ENCODE measurements around the gene SPATA25.
A peak's percentile ranks its signal among the peaks of the same experiment; 100 is the strongest.

SPATA25 gene

DNA sequence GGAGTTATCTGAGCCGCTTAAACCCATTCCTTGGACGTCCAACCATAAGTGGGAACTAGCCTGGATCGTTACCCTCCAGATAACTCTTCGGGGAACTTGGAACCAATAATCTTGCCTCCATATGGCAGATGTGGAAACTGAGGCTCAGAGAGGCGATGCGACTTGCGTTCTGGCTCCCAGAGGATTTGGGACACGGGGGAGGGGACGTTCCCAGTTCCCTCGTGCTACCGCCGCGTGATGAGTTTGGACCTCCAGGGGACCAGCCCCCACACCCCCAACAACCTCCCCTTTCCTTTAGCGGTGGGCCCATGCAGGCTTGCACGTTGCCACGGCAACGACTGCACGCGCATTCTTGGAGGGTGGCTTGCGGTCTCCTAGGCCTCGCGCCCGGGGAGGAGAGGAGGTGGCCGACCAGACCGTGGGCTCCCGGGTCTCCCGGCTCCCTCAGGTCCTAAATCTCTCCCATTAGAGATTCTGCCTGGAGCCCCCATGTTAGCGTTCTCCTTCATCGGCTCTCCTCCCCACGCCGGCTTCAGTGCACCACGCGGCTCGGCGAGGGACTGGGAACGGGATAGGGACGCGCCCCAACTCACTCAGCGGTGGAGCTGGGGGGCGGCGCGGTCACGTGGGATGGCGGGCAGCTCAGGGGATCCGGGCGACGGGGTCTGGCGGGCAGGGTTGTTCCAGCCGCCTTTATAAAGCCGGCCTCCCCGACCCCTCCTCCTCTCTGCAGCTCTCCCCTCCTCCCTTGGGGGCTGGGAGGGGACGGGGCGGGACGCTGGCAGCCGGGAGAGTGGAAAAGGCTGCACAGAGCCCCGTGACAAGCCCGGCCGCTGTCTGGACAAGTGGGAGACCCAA lies 24.3 kb upstream of the SPATA25 start, which contains the start of gene PLTP:
TSS of gene PLTP (minus strand) at position 670 of the 858 bp plus-strand sequence. CDS start 703 bp downstream, outside the sequence.
- peak within 1 kb of the TSS; percentile 72 for H3K27ac ChIP-seq
- no peak for TF ChIP-seq ZFX (IDR thresholded peaks at IDR 0.05; ENCODE audit: borderline replicate concordance)
- TF ChIP-seq, protein P1, sequence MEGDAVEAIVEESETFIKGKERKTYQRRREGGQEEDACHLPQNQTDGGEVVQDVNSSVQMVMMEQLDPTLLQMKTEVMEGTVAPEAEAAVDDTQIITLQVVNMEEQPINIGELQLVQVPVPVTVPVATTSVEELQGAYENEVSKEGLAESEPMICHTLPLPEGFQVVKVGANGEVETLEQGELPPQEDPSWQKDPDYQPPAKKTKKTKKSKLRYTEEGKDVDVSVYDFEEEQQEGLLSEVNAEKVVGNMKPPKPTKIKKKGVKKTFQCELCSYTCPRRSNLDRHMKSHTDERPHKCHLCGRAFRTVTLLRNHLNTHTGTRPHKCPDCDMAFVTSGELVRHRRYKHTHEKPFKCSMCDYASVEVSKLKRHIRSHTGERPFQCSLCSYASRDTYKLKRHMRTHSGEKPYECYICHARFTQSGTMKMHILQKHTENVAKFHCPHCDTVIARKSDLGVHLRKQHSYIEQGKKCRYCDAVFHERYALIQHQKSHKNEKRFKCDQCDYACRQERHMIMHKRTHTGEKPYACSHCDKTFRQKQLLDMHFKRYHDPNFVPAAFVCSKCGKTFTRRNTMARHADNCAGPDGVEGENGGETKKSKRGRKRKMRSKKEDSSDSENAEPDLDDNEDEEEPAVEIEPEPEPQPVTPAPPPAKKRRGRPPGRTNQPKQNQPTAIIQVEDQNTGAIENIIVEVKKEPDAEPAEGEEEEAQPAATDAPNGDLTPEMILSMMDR (IDR thresholded peaks at IDR 0.05), result no peak

DNA sequence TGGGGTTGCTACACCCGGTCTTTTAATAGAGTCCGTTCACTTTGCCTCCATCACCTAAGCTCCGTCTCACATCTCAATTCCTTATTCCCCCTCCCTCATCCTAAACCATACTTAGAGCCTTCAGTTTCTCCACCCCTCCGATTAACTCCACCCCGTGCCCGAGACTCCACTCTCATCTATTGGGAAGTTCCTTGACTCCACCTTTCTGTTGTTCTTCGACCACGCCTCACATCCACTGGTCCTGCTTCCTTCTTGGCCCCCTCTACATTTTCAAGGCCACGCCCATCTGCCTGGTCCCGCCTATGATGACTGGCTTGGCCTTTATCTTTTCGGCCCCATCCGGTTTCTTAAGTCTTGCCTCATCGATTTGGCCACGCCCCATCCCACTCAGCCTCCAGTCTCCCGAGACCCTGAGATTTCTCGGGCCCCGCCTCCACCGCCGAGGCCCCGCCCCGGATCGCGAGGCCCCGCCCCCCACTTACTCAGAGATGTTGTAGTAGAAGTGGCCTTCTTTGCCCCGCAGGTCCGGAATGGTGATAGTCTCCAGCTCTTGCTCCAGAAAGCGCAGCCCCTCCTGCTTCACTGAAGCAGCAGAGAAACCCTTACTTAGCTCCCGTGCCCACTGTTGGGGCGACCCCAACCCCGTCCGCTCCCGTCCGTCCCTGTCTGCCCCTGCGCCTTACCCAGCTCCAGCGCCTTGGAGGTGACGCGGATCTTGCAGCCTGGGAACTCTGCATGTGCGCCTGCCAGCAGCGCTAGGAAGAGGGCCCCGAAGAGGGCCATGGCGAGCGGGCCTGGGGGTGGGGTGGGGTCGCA lies 23.5 kb upstream of the SPATA25 start:
- peak overlapping the region; percentile 72 for H3K27ac ChIP-seq
- TF ChIP-seq, protein P1 (IDR thresholded peaks at IDR 0.05), result no peak
- no peak for TF ChIP-seq ZFX (IDR thresholded peaks at IDR 0.05; ENCODE audit: borderline replicate concordance)

DNA sequence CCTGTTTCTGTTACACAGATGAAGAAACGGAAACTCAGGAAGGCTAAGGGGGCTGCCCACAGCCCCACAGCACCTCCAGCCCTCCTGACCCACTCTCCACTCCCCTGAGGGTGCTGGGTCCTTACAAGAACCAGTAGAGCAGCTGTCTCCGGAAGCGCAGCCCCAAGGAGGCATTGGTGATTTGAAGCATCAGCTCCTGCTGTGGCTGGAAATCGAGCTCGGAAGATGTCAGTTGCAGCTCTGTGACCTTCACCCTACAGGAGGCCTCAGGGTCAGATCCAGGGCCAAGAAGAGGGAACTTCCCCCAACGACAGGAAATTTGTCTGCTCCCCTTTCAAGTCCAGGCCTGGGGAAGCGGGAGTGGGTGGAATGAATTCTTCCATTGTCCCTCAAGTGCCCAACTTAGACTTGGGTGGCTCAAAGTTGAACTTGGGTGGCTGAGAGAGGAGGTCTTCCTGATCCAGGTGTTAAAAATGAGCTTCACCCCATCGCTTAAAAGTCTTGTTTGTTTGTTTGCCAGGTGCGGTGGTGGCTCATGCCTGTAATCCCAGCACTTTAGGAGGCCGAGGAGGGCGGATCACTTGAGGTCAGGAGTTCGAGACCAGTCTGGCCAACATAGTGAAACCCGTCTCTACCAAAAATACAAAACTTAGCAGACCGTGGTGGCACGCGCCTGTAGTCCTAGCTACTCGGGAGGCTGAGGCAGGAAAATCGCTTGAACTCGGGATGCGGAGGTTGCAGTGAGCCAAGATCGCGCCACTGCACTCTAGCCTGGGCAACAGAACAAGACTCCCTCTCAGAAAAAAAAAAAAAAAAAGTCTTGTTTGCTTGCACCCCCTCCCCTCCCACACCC lies 22.6 kb upstream of the SPATA25 start:
- peak overlapping the region; percentile 72 for H3K27ac ChIP-seq
- TF ChIP-seq ZFX (IDR thresholded peaks at IDR 0.05; ENCODE audit: borderline replicate concordance), result no peak
- TF ChIP-seq, protein P1 (IDR thresholded peaks at IDR 0.05), result no peak

DNA sequence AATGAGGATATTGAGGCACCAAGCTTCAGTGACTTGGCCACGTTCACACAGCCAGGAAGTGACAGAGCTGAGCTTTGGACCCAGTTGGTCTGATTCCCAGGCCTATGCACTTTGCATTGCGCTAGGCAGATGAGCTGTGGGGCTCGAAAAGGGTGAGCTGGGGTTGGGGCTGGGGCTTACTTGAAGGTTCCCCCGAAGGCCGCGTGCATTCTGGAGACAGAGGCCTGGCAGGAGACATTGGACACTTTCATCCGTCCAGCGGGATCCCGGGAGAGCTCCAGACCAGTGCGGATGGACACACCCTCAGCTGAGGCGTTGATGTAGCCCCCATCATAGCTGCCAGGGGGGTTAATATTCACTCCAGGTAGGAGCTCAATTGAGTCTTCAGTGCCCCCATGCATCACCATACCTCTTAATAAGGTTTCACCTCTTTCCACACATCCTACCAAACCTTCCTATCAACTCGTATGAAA lies 21.9 kb upstream of the SPATA25 start:
- H3K27ac ChIP-seq, result no peak overlapping the region
- TF ChIP-seq, protein P1 (IDR thresholded peaks at IDR 0.05), result no peak
- TF ChIP-seq ZFX (IDR thresholded peaks at IDR 0.05; ENCODE audit: borderline replicate concordance), result no peak

DNA sequence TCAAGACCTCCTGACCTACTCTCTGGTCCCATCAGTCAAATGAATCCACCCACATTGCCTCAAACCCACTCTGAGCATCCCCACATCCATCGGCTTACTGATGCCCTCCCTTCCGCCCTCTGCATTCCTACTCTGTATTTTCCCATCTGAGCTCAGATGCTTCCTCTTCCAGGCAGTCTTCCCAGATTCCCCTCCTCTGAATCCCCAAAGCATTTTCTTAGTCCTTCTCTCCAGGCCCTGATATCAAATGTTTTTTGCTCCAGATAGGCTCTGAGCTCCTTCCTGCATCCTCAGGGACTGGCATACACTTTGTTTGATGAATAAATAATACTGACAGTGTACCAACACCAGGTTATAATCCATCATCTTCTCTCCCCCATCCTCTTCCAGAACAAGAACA lies 20.7 kb upstream of the SPATA25 start:
- TF ChIP-seq ZFX (IDR thresholded peaks at IDR 0.05; ENCODE audit: borderline replicate concordance), result no peak
- TF ChIP-seq, protein P1 (IDR thresholded peaks at IDR 0.05), result no peak
- no peak overlapping the region for H3K27ac ChIP-seq

DNA sequence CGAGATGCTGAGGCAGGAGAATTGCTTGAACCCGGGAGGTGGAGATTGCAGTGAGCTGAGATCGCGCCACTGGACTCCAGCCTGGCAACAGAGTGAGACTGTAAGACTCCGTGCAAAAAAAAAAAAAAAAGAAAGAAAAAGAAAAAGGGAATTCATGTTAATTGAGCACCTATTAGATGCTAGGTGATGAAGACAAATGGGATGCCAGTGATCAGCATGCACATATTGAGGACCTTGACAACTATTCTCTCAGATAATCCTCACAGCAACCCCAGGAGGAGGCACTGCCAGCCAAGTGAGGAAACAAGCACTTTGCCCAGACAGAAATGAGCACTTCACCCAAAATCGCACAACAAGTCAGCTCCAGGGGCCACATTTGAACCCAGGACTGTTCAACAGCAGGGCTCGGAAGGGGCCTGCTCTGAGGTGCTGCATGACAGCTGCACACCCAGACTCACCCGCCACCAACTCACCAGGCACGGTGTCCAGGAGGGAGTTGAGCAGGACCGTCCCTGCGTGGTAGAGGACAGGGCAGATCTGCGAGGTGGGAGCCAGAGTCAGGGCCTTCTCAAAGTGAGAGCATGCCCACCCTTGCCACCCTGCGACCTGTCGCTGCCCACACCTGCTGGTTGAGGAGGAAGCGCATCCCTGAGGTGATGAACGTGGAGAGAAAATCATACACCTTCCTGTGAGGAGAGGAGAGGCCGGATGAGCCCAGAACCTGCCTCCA lies 20.0 kb upstream of the SPATA25 start:
- no peak overlapping the region for H3K27ac ChIP-seq
- no peak for TF ChIP-seq ZFX (IDR thresholded peaks at IDR 0.05; ENCODE audit: borderline replicate concordance)
- TF ChIP-seq, protein P1 (IDR thresholded peaks at IDR 0.05), result no peak
